Kidney epithelial cell (primary cell): ENCODE results near the gene ZNF579. TPM values are rescaled to one million over a fixed set of nuclear protein-coding genes. Genes with fewer than 3 reads are reported as not detected.

Experiments
- DNase-seq: peaks from one replicate; pipeline ENCODE4 v3.0.0-alpha.2; 2010; ENCODE audit warnings: low read depth
- H3K27me3 ChIP-seq: 2 replicates; pipeline ENCODE4 v1.6.0; 2011; ENCODE audit warnings: low read length; ENCODE audit not compliant: control insufficient read depth, insufficient read depth
- H3K36me3 ChIP-seq: 2 replicates; pipeline ENCODE4 v1.5.1; 2011; ENCODE audit warnings: low read length; ENCODE audit not compliant: control insufficient read depth, insufficient read depth
- H3K4me3 ChIP-seq: 2 replicates; pipeline ENCODE4 v1.5.1; 2011; ENCODE audit warnings: low read depth, mild to moderate bottlenecking, control low read depth, low read length
- total RNA-seq: library from RNA; depleted of rRNA; stranded (reverse); fragments of >200 nt; gene quantifications from 2 replicates; pipeline ENCODE4 v1.2.3, GENCODE V29; 2015
- TF ChIP-seq, protein P1 (sequence below): IDR thresholded peaks from 2 replicates; pipeline ENCODE4 v1.5.1; 2011; ENCODE audit warnings: mild to moderate bottlenecking, moderate library complexity, low read length, control low read depth, inconsistent platforms; ENCODE audit not compliant: insufficient read depth, poor library complexity, severe bottlenecking

ZNF579 gene
- total RNA-seq, 1 donor from 2014 or later: 14.4 TPM

DNA sequence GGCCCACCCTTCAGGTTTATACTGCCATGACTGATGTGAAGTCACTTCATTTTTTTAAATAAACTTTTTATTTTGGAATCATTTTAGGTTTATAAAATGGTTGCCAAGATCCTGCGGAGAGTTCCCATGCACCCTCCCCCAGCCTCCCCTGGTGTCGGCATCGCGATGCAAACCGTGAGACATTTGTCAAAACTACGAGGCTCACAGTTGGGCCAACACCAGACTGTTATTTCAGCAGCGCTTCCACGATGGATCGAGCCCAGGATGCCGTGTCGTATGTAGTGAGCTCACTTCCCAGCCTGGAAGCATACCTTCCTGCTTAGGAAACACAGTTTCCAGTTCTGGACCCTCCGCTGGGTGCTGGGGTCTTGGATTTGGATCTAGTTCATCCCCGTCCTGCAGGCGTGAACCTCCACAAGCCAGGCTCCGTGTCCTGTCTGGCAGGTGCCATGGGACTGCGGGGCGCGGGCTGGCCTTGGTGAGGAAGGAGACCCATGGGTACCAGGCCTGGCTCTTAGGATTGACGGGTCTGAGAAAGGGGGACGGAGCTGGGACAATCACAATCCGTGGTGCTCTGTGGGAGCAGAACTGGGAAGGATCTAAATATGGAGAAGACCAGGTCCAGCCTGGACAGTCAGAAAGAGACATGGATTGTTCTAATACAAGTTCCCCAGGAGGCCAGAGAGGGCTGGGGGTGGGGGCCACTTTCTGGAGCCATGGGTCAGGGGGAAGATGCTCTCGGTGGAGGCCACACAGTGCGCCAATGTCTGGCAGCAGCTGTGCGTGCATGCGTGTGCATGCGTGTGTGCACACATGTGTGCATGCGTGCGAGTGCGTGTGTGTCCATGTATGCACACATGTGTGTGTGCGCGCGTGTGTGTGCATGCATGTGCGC lies 41.3 kb downstream of the ZNF579 start:
- no peak for DNase-seq
- no peaks in the 10 kb centered on the region for H3K36me3 ChIP-seq
- TF ChIP-seq, protein P1, sequence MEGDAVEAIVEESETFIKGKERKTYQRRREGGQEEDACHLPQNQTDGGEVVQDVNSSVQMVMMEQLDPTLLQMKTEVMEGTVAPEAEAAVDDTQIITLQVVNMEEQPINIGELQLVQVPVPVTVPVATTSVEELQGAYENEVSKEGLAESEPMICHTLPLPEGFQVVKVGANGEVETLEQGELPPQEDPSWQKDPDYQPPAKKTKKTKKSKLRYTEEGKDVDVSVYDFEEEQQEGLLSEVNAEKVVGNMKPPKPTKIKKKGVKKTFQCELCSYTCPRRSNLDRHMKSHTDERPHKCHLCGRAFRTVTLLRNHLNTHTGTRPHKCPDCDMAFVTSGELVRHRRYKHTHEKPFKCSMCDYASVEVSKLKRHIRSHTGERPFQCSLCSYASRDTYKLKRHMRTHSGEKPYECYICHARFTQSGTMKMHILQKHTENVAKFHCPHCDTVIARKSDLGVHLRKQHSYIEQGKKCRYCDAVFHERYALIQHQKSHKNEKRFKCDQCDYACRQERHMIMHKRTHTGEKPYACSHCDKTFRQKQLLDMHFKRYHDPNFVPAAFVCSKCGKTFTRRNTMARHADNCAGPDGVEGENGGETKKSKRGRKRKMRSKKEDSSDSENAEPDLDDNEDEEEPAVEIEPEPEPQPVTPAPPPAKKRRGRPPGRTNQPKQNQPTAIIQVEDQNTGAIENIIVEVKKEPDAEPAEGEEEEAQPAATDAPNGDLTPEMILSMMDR: no peak

GRCh38 chr19:55538132-55538531 lies 42.5 kb downstream of the ZNF579 start:
- no peak for DNase-seq
- TF ChIP-seq, protein P1: no peak
- Histone ChIP-seq H3K36me3 (no peaks in the 10 kb centered on the region), H3K27me3 (peaks cover 3% of the 10 kb centered on the region), H3K4me3 (no peak overlapping the region)

More for the DNA sequence above, 41.3 kb downstream of the ZNF579 start:
- H3K4me3 ChIP-seq: no peak overlapping the region
- H3K27me3 ChIP-seq: peaks cover 3% of the 10 kb centered on the region

GRCh38 chr19:55537741-55538111 lies 42.9 kb downstream of the ZNF579 start:
- no peak for DNase-seq
- peaks cover 3% of the 10 kb centered on the region for H3K27me3 ChIP-seq
- H3K36me3 ChIP-seq: no peaks in the 10 kb centered on the region
- TF ChIP-seq, protein P1: no peak
- no peak overlapping the region for H3K4me3 ChIP-seq

GRCh38 chr19:55536951-55537740 lies 43.5 kb downstream of the ZNF579 start, which contains the start of gene SBK2:
Gene SBK2, minus strand, starts transcription at chr19:55537133. Its CDS starts 839 bp downstream, at chr19:55536294.
- H3K27me3 ChIP-seq: peaks cover 3% of the 10 kb centered on the region
- no peaks in the 10 kb centered on the region for H3K36me3 ChIP-seq
- DNase-seq: no peak
- no peak within 1 kb of the TSS for H3K4me3 ChIP-seq
- TF ChIP-seq, protein P1: peak; percentile 38

GRCh38 chr19:55536366-55536765 lies 44.3 kb downstream of the ZNF579 start:
- TF ChIP-seq, protein P1: no peak
- no peak for DNase-seq
- Histone ChIP-seq H3K4me3 (no peak overlapping the region), H3K27me3 (peaks cover 3% of the 10 kb centered on the region), H3K36me3 (no peaks in the 10 kb centered on the region)
